RWPE1 (cell line): ENCODE data around the gene SHROOM3.

Experiments
- CTCF ChIA-PET: fragments of 350-600 bp; sonication (Branson Sonifier 250); formaldehyde crosslinking; extraction: SDS; loops from one replicate; lab custom pipeline; 2021; lab: Yijun Ruan, JAX
- POLR2A ChIA-PET: fragments of 400-600 bp; formaldehyde crosslinking; extraction: SDS; loops from one replicate; lab custom pipeline; 2020; ENCODE audit warnings: antibody characterized with exemption; ENCODE audit not compliant: low non-redundant PET; lab: Yijun Ruan, JAX
- DNase-seq: peaks from one replicate; pipeline ENCODE4 v3.0.0; 2012; ENCODE audit warnings: low spot score
- H3K27ac ChIP-seq: fragments of 450-650 bp; 2 replicates; pipeline ENCODE4 v1.5.1; 2017
- CTCF ChIP-seq: fragments of 450-650 bp; conservative IDR thresholded peaks from 2 replicates; pipeline ENCODE4 v1.5.1; 2017; ENCODE audit warnings: low read depth, mild to moderate bottlenecking

The SHROOM3 gene

DNA sequence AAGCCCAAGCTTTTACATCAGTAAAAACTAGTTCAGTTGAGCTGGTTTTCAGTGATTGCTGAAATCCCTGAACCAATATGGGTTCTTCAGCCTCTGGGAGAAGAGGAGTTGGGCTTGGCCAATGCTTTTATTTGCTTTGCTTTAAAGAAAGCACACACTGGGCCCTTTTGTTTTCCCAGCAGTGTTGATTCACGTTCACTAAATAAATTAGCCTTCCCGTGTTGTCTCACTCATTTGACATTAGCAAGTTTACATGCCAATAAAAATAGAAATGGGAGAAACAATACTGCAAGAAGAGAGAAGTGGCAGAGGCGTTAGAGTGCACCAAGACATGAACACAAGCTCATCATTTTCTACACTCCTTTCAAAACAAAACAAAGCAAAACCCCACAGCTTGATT, 136.2 kb downstream of the SHROOM3 start:
- TF ChIP-seq CTCF, result no peak
- no peak for DNase-seq
- POLR2A ChIA-PET, result no interaction called here
- no peak overlapping the region for H3K27ac ChIP-seq
- CTCF ChIA-PET, result no interaction called here

GRCh38 chr4:76572224-76572623, 137.2 kb downstream of the SHROOM3 start:
- DNase-seq, result no peak
- no peak overlapping the region for H3K27ac ChIP-seq
- no peak for TF ChIP-seq CTCF
- ChIA-PET POLR2A (no interaction called here), CTCF (no interaction called here)

- H3K27ac ChIP-seq, result no peak overlapping the region
- CTCF ChIA-PET, result no interaction called here
- DNase-seq, result no peak
- POLR2A ChIA-PET, result no interaction called here
- no peak for TF ChIP-seq CTCF
Measured at GRCh38 chr4:76576824-76577223, 141.8 kb downstream of the SHROOM3 start.

GRCh38 chr4:76578002-76578560, 143.1 kb downstream of the SHROOM3 start:
- TF ChIP-seq CTCF, result no peak
- CTCF ChIA-PET, result no interaction called here
- no peak overlapping the region for H3K27ac ChIP-seq
- DNase-seq, result no peak
- POLR2A ChIA-PET, result interaction anchor here (0.6 kb wide), 1 partner anchor 11 kb away, joined by 7 read pairs; no protein-coding TSS in a partner anchor

DNA sequence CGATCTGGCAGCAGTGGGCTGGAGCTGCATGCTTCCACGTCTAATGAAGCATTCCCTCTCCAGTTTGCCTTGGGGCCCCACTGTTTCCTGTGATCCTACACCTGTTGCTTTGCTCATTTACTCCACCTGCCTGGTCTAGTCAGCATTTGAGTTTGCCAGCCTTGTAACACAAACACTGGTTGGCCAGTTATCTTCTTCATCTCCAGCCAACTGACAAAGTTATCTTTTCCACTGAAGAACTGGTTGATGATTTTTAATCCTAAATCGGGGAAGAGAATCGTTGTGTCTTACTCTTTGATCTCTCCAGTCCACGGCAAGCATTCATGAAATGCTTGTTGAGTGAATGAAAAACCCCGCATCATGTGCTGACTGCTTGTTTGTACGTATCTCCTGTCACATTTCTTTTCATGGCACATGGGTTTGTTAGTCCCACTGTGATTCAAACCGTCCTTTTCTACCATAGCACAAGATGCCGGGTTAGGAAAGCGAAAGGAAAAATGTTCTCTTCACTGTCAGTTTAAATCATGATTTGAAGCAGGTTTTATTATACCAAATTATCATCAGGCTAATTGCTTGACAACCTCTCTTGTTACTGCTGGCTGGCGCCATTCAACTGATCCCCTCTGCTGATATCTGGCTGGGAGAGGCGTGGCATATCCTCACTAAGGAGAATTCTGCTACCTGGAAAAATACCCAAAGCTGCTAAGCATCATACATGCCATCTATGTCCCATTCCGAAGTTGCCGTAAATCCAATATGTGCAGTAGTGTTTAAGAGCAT, 144.8 kb downstream of the SHROOM3 start:
- DNase-seq, result no peak
- H3K27ac ChIP-seq, result no peak overlapping the region
- no peak for TF ChIP-seq CTCF
- ChIA-PET CTCF (no interaction called here), POLR2A (no interaction called here)

DNA sequence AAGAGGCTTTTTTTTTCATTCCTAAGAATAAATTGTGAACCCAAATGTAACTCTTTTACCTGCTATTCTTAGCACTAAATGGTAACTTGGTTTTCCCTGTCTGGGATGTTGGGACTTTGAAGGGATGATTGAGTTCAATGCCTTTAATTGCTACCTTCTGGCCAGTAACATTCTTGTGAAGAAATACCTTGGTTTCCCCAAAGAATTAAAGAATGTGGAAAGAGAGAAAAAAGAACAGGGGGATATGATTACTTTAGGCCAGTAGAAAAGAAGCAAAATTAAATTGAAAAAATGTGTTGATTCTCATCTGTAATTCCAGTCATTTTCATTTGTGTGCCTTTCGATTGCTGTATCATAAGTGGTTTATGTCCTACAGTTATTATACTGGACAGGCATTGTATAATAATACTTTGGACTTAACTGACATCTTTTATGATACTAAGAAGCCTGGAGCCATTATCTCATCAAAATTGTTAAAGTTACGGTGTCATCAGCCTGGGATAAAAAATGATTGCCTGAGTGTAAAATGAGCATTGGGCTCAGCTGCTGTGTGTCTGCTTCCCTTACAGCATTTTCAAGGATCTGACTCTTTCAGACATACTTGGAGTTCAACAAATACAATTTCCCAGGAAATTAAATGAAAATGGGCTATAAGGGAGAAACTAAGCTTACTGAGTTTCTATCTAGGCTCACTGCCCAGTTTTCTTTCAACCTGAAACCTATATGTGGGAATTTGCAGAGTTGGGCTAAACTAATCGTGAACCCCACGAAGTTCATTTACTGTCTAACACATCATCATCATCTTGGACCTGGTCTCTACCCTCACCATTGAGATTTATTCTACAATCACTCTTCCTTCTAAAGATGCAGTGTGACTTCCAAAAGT, 146.3 kb downstream of the SHROOM3 start:
- no peak for DNase-seq
- POLR2A ChIA-PET, result no interaction called here
- H3K27ac ChIP-seq, result no peak overlapping the region
- TF ChIP-seq CTCF, result no peak
- CTCF ChIA-PET, result no interaction called here
